ENCODE results near the gene WSB1. TPM values are rescaled to one million over a fixed set of nuclear protein-coding genes. Genes with fewer than 3 reads are reported as not detected.

The WSB1 gene
- total and polyA plus RNA-seq, 2 experiments from 2014 or later: 101 to 108 TPM

- no peaks in the 10 kb centered on the region for H3K27me3 ChIP-seq (ENCODE audit: insufficient read depth)
- TF ChIP-seq JUNB (IDR thresholded peaks at IDR 0.05; ENCODE audit: unreplicated experiment) (no peak), STAT1 (IDR thresholded peaks at IDR 0.05; ENCODE audit: unreplicated experiment) (no peak), EZH2 (IDR thresholded peaks at IDR 0.05; ENCODE audit: low read depth, unreplicated experiment) (no peak), CREB1 (CRISPR knock-in tag; IDR thresholded peaks at IDR 0.05; ENCODE audit: low read depth) (no peak), ZNF331 (CRISPR knock-in tag; IDR thresholded peaks at IDR 0.05; ENCODE audit: low read depth) (no peak), ZNF114 (CRISPR knock-in tag; IDR thresholded peaks at IDR 0.05) (no peak)
- TF ChIP-seq, protein P1, sequence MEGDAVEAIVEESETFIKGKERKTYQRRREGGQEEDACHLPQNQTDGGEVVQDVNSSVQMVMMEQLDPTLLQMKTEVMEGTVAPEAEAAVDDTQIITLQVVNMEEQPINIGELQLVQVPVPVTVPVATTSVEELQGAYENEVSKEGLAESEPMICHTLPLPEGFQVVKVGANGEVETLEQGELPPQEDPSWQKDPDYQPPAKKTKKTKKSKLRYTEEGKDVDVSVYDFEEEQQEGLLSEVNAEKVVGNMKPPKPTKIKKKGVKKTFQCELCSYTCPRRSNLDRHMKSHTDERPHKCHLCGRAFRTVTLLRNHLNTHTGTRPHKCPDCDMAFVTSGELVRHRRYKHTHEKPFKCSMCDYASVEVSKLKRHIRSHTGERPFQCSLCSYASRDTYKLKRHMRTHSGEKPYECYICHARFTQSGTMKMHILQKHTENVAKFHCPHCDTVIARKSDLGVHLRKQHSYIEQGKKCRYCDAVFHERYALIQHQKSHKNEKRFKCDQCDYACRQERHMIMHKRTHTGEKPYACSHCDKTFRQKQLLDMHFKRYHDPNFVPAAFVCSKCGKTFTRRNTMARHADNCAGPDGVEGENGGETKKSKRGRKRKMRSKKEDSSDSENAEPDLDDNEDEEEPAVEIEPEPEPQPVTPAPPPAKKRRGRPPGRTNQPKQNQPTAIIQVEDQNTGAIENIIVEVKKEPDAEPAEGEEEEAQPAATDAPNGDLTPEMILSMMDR (conservative IDR thresholded peaks at IDR 0.05; ENCODE audit: low read depth in 2 of 2): no peak
- TF ChIP-seq, protein P2, sequence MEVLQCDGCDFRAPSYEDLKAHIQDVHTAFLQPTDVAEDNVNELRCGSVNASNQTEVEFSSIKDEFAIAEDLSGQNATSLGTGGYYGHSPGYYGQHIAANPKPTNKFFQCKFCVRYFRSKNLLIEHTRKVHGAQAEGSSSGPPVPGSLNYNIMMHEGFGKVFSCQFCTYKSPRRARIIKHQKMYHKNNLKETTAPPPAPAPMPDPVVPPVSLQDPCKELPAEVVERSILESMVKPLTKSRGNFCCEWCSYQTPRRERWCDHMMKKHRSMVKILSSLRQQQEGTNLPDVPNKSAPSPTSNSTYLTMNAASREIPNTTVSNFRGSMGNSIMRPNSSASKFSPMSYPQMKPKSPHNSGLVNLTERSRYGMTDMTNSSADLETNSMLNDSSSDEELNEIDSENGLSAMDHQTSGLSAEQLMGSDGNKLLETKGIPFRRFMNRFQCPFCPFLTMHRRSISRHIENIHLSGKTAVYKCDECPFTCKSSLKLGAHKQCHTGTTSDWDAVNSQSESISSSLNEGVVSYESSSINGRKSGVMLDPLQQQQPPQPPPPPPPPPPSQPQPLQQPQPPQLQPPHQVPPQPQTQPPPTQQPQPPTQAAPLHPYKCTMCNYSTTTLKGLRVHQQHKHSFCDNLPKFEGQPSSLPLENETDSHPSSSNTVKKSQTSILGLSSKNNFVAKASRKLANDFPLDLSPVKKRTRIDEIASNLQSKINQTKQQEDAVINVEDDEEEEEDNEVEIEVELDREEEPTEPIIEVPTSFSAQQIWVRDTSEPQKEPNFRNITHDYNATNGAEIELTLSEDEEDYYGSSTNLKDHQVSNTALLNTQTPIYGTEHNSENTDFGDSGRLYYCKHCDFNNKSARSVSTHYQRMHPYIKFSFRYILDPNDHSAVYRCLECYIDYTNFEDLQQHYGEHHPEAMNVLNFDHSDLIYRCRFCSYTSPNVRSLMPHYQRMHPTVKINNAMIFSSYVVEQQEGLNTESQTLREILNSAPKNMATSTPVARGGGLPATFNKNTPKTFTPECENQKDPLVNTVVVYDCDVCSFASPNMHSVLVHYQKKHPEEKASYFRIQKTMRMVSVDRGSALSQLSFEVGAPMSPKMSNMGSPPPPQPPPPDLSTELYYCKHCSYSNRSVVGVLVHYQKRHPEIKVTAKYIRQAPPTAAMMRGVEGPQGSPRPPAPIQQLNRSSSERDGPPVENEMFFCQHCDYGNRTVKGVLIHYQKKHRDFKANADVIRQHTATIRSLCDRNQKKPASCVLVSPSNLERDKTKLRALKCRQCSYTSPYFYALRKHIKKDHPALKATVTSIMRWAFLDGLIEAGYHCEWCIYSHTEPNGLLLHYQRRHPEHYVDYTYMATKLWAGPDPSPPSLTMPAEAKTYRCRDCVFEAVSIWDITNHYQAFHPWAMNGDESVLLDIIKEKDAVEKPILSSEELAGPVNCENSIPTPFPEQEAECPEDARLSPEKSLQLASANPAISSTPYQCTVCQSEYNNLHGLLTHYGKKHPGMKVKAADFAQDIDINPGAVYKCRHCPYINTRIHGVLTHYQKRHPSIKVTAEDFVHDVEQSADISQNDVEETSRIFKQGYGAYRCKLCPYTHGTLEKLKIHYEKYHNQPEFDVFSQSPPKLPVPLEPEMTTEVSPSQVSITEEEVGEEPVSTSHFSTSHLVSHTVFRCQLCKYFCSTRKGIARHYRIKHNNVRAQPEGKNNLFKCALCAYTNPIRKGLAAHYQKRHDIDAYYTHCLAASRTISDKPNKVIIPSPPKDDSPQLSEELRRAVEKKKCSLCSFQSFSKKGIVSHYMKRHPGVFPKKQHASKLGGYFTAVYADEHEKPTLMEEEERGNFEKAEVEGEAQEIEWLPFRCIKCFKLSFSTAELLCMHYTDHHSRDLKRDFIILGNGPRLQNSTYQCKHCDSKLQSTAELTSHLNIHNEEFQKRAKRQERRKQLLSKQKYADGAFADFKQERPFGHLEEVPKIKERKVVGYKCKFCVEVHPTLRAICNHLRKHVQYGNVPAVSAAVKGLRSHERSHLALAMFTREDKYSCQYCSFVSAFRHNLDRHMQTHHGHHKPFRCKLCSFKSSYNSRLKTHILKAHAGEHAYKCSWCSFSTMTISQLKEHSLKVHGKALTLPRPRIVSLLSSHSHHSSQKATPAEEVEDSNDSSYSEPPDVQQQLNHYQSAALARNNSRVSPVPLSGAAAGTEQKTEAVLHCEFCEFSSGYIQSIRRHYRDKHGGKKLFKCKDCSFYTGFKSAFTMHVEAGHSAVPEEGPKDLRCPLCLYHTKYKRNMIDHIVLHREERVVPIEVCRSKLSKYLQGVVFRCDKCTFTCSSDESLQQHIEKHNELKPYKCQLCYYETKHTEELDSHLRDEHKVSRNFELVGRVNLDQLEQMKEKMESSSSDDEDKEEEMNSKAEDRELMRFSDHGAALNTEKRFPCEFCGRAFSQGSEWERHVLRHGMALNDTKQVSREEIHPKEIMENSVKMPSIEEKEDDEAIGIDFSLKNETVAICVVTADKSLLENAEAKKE (CRISPR knock-in tag; IDR thresholded peaks at IDR 0.05): no peak
- DNase-seq (ENCODE audit: low spot score) (no peak), ATAC-seq (no peak)
- no peak overlapping the region for H3K4me3 ChIP-seq
- H3K9me2 ChIP-seq (ENCODE audit: insufficient read depth): peaks cover 6% of the 10 kb centered on the region; the same call in 1 of the 2 replicates
- Mint-ChIP-seq H3K9me3 (no peaks in the 10 kb centered on the region), H3K4me1 (peaks cover 10% of the 10 kb centered on the region; the same call in 2 of the 3 replicates), H3K36me3 (ENCODE audit: low read depth) (peaks cover 15% of the 10 kb centered on the region), H3K27ac (no peak overlapping the region), H3K27me3 (ENCODE audit: insufficient read depth, low read depth, poor library complexity) (peaks cover 2% of the 10 kb centered on the region), H3K4me3 (no peak overlapping the region)
- no peaks in the 10 kb centered on the region for H3K79me2 ChIP-seq (replicated peaks; ENCODE audit: insufficient read depth)
- H3F3A ChIP-seq (replicated peaks; ENCODE audit: low read depth): no peaks in the 10 kb centered on the region
- no peak overlapping the region for H3K27ac ChIP-seq (ENCODE audit: low read depth)
- H4K20me1 ChIP-seq (replicated peaks; ENCODE audit: insufficient read depth): no peaks in the 10 kb centered on the region
- no peak overlapping the region for H3K4me2 ChIP-seq
- H3K36me3 ChIP-seq (ENCODE audit: insufficient read depth): no peaks in the 10 kb centered on the region
- H3K4me1 ChIP-seq (ENCODE audit: insufficient read depth): no peaks in the 10 kb centered on the region; the same call in 1 of the 2 replicates
- H2AFZ ChIP-seq: no peak overlapping the region
Measured at GRCh38 chr17:27322026-27322425, 28.1 kb downstream of the WSB1 start.

All from GM23338 (cell line).